Endothelial cell of umbilical vein (primary cell): ENCODE measurements around the gene DNAI2. TPM values are rescaled to one million over a fixed set of nuclear protein-coding genes. Genes with fewer than 3 reads are reported as not detected.

Experiments
- BruUV-seq: library from RNA; stranded (reverse); fragments of 400-500 nt; replicated peaks from 2 replicates; lab custom pipeline; 2021; lab: Mats Ljungman, UMichigan
- CTCF ChIA-PET: fragments of 300-600, 350-600 bp; sonication (Branson Sonifier 250); formaldehyde crosslinking; loops from one replicate; lab custom pipeline; 2021; ENCODE audit warnings: antibody characterized with exemption, inconsistent platforms; lab: Charles Lee
- POLR2A ChIA-PET: fragments of 300-600, 350-600 bp; sonication (Branson Sonifier 250); formaldehyde crosslinking; loops from one replicate; lab custom pipeline; 2021; ENCODE audit warnings: antibody characterized with exemption, inconsistent platforms; lab: Charles Lee
- DNase-seq: peaks from one replicate; pipeline ENCODE4 v3.0.0-alpha.2; 2011; ENCODE audit warnings: low read depth, low spot score
- FAIRE-seq: peaks from 2 replicates; lab custom pipeline; 2011; peaks lifted over from hg19 to GRCh38; lab: Jason Lieb, UNC
- H2AFZ ChIP-seq: 2 replicates; pipeline ENCODE4 v1.6.0; 2012; ENCODE audit warnings: low read depth, low read length, control low read depth, inconsistent platforms
- H3K27ac ChIP-seq: 2 replicates; pipeline ENCODE4 v1.5.1; 2011; ENCODE audit warnings: low read depth, mild to moderate bottlenecking, control low read depth, low read length, moderate library complexity; ENCODE audit not compliant: insufficient read depth
- H3K27me3 ChIP-seq, 2 experiments: 2 replicates each; pipeline versions ENCODE4 v1.6.0 to v1.6.1; 2011; ENCODE audit warnings: low read length in 2 of 2, mixed read lengths in 1 of 2; ENCODE audit not compliant: control insufficient read depth in 2 of 2, insufficient read depth in 2 of 2
- H3K36me3 ChIP-seq, 2 experiments: 2 replicates in 1 of 2; 3 replicates in 1 of 2; pipeline ENCODE4 v1.5.1; 2011; ENCODE audit warnings: low read length in 2 of 2, mild to moderate bottlenecking in 1 of 2, moderate library complexity in 1 of 2; ENCODE audit not compliant: control insufficient read depth in 2 of 2, insufficient read depth in 2 of 2; ENCODE audit errors: extremely low read depth in 1 of 2
- H3K4me1 ChIP-seq: 3 replicates; pipeline ENCODE4 v1.5.1; 2011; ENCODE audit warnings: mild to moderate bottlenecking, low read length; ENCODE audit not compliant: control insufficient read depth, insufficient read depth; ENCODE audit errors: extremely low read depth
- H3K4me2 ChIP-seq: 2 replicates; pipeline ENCODE4 v1.6.1; 2011; ENCODE audit warnings: low read length, control low read depth, mixed read lengths; ENCODE audit not compliant: insufficient read depth
- H3K4me3 ChIP-seq, 3 experiments: fragments of 200-600 bp in 1 of 3; sonication (generic), shearing (Covaris generic) in 1 of 3; replicated peaks in 1 of 3; 2 replicates each; pipeline ENCODE4 v1.5.1; 2011 to 2016; ENCODE audit warnings: control low read depth in 3 of 3, low read length in 3 of 3, mild to moderate bottlenecking in 2 of 3, inconsistent platforms in 1 of 3, low read depth in 1 of 3, moderate library complexity in 1 of 3; ENCODE audit not compliant: insufficient read depth in 1 of 3
- H3K79me2 ChIP-seq: 2 replicates; pipeline ENCODE4 v1.6.0; 2012; ENCODE audit warnings: low read length, inconsistent platforms; ENCODE audit not compliant: control insufficient read depth, insufficient read depth
- H3K9ac ChIP-seq: replicated peaks from 2 replicates; pipeline ENCODE3; 2011; ENCODE audit warnings: low read length, control low read depth; ENCODE audit not compliant: insufficient read depth; ENCODE audit errors: extremely low read depth
- H3K9me1 ChIP-seq: replicated peaks from 3 replicates; pipeline ENCODE4 v1.6.0; 2011; ENCODE audit warnings: mild to moderate bottlenecking, low read length; ENCODE audit not compliant: control insufficient read depth, insufficient read depth; ENCODE audit errors: extremely low read depth
- H3K9me3 ChIP-seq: replicated peaks from 2 replicates; pipeline ENCODE4 v1.5.1; 2012; ENCODE audit warnings: low read length, inconsistent platforms; ENCODE audit not compliant: control insufficient read depth, insufficient read depth
- H4K20me1 ChIP-seq: replicated peaks from 2 replicates; pipeline ENCODE3; 2011; ENCODE audit warnings: mild to moderate bottlenecking, low read length; ENCODE audit not compliant: control insufficient read depth, insufficient read depth; ENCODE audit errors: extremely low read depth
- CTCF ChIP-seq, 2 donors: IDR thresholded peaks; 1 replicate in 1 of 2; 2 replicates in 1 of 2; pipeline ENCODE4 v1.5.1; 2011; ENCODE audit warnings: low read length in 2 of 2, mild to moderate bottlenecking in 2 of 2, moderate library complexity in 2 of 2, control low read depth in 1 of 2, inconsistent platforms in 1 of 2, low read depth in 1 of 2; ENCODE audit not compliant: insufficient read depth in 1 of 2; ENCODE audit errors: extremely low read depth in 1 of 2
- EZH2 ChIP-seq: IDR thresholded peaks from 2 replicates; pipeline ENCODE4 v1.6.1; 2012; ENCODE audit warnings: borderline replicate concordance, low read depth, mild to moderate bottlenecking, moderate library complexity, low read length, inconsistent platforms; ENCODE audit not compliant: severe bottlenecking
- JUN ChIP-seq: IDR thresholded peaks from 2 replicates; pipeline ENCODE4 v1.6.1; 2011; ENCODE audit warnings: borderline replicate concordance, low read depth; ENCODE audit not compliant: insufficient read length, insufficient read depth
- dilution Hi-C: fragments of 300-500 bp; cut with MboI; formaldehyde crosslinking; loops from one replicate; pipeline ENCODE4 v1.15.0; 2019; ENCODE audit warnings: low sequenced_read_pairs; ENCODE audit not compliant: extremely low pct_ligation_motif_present
- intact Hi-C: fragments of 100-400 bp; cut with micrococcal nuclease; formaldehyde crosslinking; loops from one replicate; pipeline ENCODE4 v1.10.0; 2022
- polyA plus RNA-seq, 4 experiments: library from polyadenylated mRNA; depleted of rRNA in 3 of 4; stranded (reverse) in 3 of 4; unstranded in 1 of 4; fragments of >200 nt; gene quantifications; 2 replicates each; pipeline versions ENCODE4 v1.2.1 to v1.2.3, GENCODE V29; 2011 to 2012; ENCODE audit warnings: missing spikeins in 1 of 4
- total RNA-seq: library from RNA; stranded (reverse); gene quantifications from 2 replicates; pipeline ENCODE4 v1.2.3, GENCODE V29; 2021

Gene DNAI2
- total and polyA plus RNA-seq, 2 donors (not counting 3 experiments of a cell fraction or from before 2014, with no cell fraction given), result not detected

DNA sequence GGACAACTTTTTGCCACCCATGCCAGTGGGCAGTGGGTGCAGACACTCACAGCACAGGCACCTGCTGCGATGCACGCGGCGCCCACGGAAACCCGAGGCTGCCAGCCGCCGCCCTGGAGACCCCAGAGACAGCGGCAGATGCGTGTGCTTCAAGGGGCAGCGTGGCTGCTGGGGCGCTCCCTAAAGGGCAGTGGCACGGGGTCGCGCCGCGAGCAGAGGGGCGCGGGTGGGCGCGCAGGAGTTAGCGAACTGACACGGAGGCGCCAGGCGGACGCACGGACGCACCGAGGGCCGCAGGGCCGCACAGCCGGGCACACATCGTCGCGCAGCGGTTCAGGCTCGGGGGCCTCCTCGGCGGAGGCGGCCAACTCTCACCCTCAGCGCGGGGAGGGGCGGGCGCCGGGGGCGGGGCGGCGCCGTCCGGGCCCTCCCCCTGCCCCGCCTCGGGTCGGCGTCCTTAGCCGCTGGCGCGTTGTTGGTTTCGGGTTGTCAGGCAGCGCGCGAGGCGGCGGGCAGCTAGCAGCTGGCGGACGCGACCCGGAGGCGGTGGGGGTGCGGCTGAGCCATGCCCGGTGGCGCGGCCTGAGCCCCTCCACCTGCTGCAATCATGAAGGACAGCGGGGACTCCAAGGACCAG, 51.8 kb downstream of the DNAI2 start, which contains the start of gene KIF19:
Gene KIF19 (plus strand): TSS at position 484 of the 637 bp plus-strand sequence. CDS start 124 bp downstream, at position 608.
- H3K9me3 ChIP-seq, result no peaks in the 10 kb centered on the region
- no peak for TF ChIP-seq JUN
- peak; percentile 49 for TF ChIP-seq EZH2
- H2AFZ ChIP-seq, result no peak within 1 kb of the TSS
- peaks cover 0 to 4% of the 10 kb centered on the region in 2 experiments for H3K27me3 ChIP-seq
- H4K20me1 ChIP-seq, result no peaks in the 10 kb centered on the region
- no peaks in the 10 kb centered on the region for H3K9me1 ChIP-seq
- H3K4me2 ChIP-seq, result no peak within 1 kb of the TSS
- no peak for FAIRE-seq
- no peaks in the 10 kb centered on the region for H3K36me3 ChIP-seq
- no peak within 1 kb of the TSS for H3K4me3 ChIP-seq
- ChIA-PET CTCF (no interaction called here), POLR2A (interaction anchor here (0.6 kb wide), 1 partner anchor 265 kb away, joined by 3 read pairs; no protein-coding TSS in a partner anchor)
- dilution Hi-C loops (no loop called here), intact Hi-C loops (no loop called here)
- no peak within 1 kb of the TSS for H3K9ac ChIP-seq
- H3K4me1 ChIP-seq, result peaks cover 2% of the 10 kb centered on the region
- no peaks in the 10 kb centered on the region for H3K79me2 ChIP-seq
- H3K27ac ChIP-seq, result no peak within 1 kb of the TSS
- no TSS peak for BruUV-seq
- no peak for DNase-seq

DNA sequence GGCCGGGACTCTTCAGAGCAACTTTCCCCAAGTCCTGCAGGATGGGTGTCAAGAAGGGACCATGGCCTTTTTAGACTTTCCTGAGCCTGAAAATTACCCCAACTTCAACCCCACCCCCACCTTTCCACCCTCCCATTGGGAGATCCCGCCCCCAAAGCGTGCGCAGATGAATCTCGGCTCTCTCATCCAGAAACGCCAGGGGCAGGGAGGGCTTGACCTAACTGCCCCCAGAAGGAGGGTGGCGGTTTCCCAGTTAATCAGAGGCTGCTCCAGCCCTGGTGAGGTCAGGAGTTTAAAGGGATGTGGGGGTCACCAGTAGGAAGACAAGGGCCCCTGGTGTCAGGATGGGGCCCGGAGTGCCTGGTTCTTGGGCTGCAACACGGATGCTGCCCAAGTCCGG, 52.5 kb downstream of the DNAI2 start:
- Histone ChIP-seq H3K4me1 (peaks cover 2% of the 10 kb centered on the region), H3K4me3 (no peak overlapping the region), H3K27me3 (peaks cover 0 to 4% of the 10 kb centered on the region in 2 experiments), H3K36me3 (no peaks in the 10 kb centered on the region), H3K9me1 (no peaks in the 10 kb centered on the region), H3K4me2 (no peak overlapping the region), H3K79me2 (no peaks in the 10 kb centered on the region), H4K20me1 (no peaks in the 10 kb centered on the region), H3K27ac (no peak overlapping the region), H3K9me3 (no peaks in the 10 kb centered on the region), H3K9ac (no peak overlapping the region), H2AFZ (no peak overlapping the region)
- no peak for FAIRE-seq
- ChIA-PET POLR2A (interaction anchor here (0.6 kb wide), 1 partner anchor 265 kb away, joined by 3 read pairs; no protein-coding TSS in a partner anchor), CTCF (interaction anchor here (2.7 kb wide), 1 partner anchor 26 kb away, joined by 8 read pairs; no protein-coding TSS in a partner anchor)
- dilution Hi-C loops, result no loop called here
- intact Hi-C loops, result no loop called here
- no peak for DNase-seq
- TF ChIP-seq CTCF (IDR thresholded peaks at IDR 0.05; ENCODE audit: extremely low read depth in 1 of 2, insufficient read depth in 1 of 2, low read depth in 1 of 2, low read length in 2 of 2), result no peak
- peak; percentile 5 for TF ChIP-seq EZH2
- no TSS peak for BruUV-seq
